B cell (primary cell): ENCODE results near the gene LSM14A. TPM values are rescaled to one million over a fixed set of nuclear protein-coding genes. Genes with fewer than 3 reads are reported as not detected.

Experiments
- ATAC-seq: fragments of 200-7000 bp; cut with Tn5 transposase; one replicate; pipeline ENCODE4 v1.10.0; 2021; ENCODE audit warnings: low read depth, mild to moderate bottlenecking, moderate number of reproducible peaks, moderate library complexity
- CTCF ChIA-PET: fragments of 350-600 bp; sonication (Branson Sonifier 250); formaldehyde crosslinking; loops from one replicate; lab custom pipeline; 2021; ENCODE audit warnings: antibody characterized with exemption, inconsistent platforms; lab: Charles Lee
- POLR2A ChIA-PET: fragments of 350-600 bp; sonication (Branson Sonifier 250); formaldehyde crosslinking; loops from one replicate; lab custom pipeline; 2021; ENCODE audit warnings: antibody characterized with exemption; lab: Charles Lee
- DNase-seq: peaks from one replicate; pipeline ENCODE4 v3.0.0; 2013
- H2AFZ ChIP-seq: 2 replicates; pipeline ENCODE4 v1.6.1; 2012; ENCODE audit warnings: mild to moderate bottlenecking, low read depth, low read length; ENCODE audit not compliant: insufficient read depth, poor library complexity, severe bottlenecking
- H3K27ac ChIP-seq, 2 donors: 1 replicate in 1 of 2; 2 replicates in 1 of 2; pipeline ENCODE4 v1.5.1; 2012 to 2013; ENCODE audit warnings: low read length in 2 of 2, mild to moderate bottlenecking in 2 of 2, moderate library complexity in 1 of 2
- H3K27me3 ChIP-seq, 4 experiments: fragments of 200-600 bp in 1 of 4; sonication (generic) in 1 of 4; replicated peaks in 1 of 4; 1 replicate in 2 of 4; 2 replicates in 2 of 4; pipeline versions ENCODE4 v1.6.1 to v1.7.0; 2013 to 2016; ENCODE audit warnings: low read length in 3 of 4, mild to moderate bottlenecking in 2 of 4, mixed read lengths in 1 of 4, moderate library complexity in 1 of 4; ENCODE audit not compliant: insufficient read depth in 4 of 4, control insufficient read depth in 3 of 4; ENCODE audit errors: control extremely low read depth in 1 of 4
- H3K36me3 ChIP-seq, 2 experiments: replicated peaks in 1 of 2; 1 replicate in 1 of 2; 2 replicates in 1 of 2; pipeline versions ENCODE4 v1.6.1 to v1.7.1; 2013; ENCODE audit warnings: low read length in 1 of 2; ENCODE audit not compliant: insufficient read depth in 2 of 2, control insufficient read depth in 1 of 2; ENCODE audit errors: control extremely low read depth in 1 of 2, extremely low read depth in 1 of 2
- H3K4me1 ChIP-seq, 2 donors: fragments of 200-600 bp in 1 of 2; sonication (generic) in 1 of 2; 1 replicate in 1 of 2; 2 replicates in 1 of 2; pipeline versions ENCODE4 v1.5.1 to v1.6.1; 2013 to 2017; ENCODE audit warnings: low read length in 2 of 2; ENCODE audit not compliant: control insufficient read depth in 2 of 2, insufficient read depth in 2 of 2
- H3K4me2 ChIP-seq: replicated peaks from 2 replicates; pipeline ENCODE3; 2012; ENCODE audit warnings: mild to moderate bottlenecking, low read depth, low read length; ENCODE audit not compliant: poor library complexity, severe bottlenecking
- H3K4me3 ChIP-seq, 5 experiments: fragments of 200-600 bp in 1 of 5; sonication (generic) in 1 of 5; 1 replicate in 3 of 5; 2 replicates in 2 of 5; pipeline versions ENCODE4 v1.5.1 to v1.7.0; 2011 to 2016; ENCODE audit warnings: low read length in 4 of 5, mild to moderate bottlenecking in 4 of 5, low read depth in 2 of 5, control low read depth in 1 of 5, moderate library complexity in 1 of 5; ENCODE audit not compliant: insufficient read depth in 1 of 5; ENCODE audit errors: control extremely low read depth in 1 of 5, extremely low read depth in 1 of 5
- H3K79me2 ChIP-seq: fragments of 200-600 bp; sonication (generic); one replicate; pipeline ENCODE4 v1.6.0; 2016; ENCODE audit warnings: low read length; ENCODE audit not compliant: control insufficient read depth, insufficient read depth
- H3K9ac ChIP-seq: fragments of 200-600 bp; sonication (generic); 2 replicates; pipeline ENCODE4 v1.6.1; 2017; ENCODE audit warnings: mild to moderate bottlenecking, low read length, moderate library complexity
- H3K9me3 ChIP-seq, 3 donors: one replicate each; pipeline versions ENCODE4 v1.6.1 to v1.7.1; 2013; ENCODE audit warnings: low read length in 2 of 3; ENCODE audit not compliant: control insufficient read depth in 2 of 3, insufficient read depth in 1 of 3; ENCODE audit errors: control extremely low read depth in 1 of 3
- H4K20me1 ChIP-seq: 2 replicates; pipeline ENCODE4 v1.6.0; 2012; ENCODE audit warnings: mild to moderate bottlenecking, low read length; ENCODE audit not compliant: insufficient read depth, control insufficient read depth, poor library complexity, severe bottlenecking
- H3K27ac Mint-ChIP-seq: one replicate; pipeline ENCODE4 v1.8.0; 2021; ENCODE audit warnings: mixed read lengths
- H3K27me3 Mint-ChIP-seq: one replicate; pipeline ENCODE4 v1.8.0; 2021; ENCODE audit warnings: mixed read lengths
- H3K4me1 Mint-ChIP-seq: one replicate; pipeline ENCODE4 v1.8.0; 2021; ENCODE audit warnings: mixed read lengths
- H3K4me3 Mint-ChIP-seq: one replicate; pipeline ENCODE4 v1.8.0; 2021; ENCODE audit warnings: mixed read lengths
- H3K9me3 Mint-ChIP-seq: one replicate; pipeline ENCODE4 v1.8.0; 2022; ENCODE audit warnings: mixed read lengths; ENCODE audit not compliant: insufficient read depth
- CTCF ChIP-seq: fragments of 200-600 bp; IDR thresholded peaks from one replicate; pipeline ENCODE4 v1.8.0; 2022; ENCODE audit warnings: antibody characterized with exemption, mild to moderate bottlenecking
- EZH2 ChIP-seq: IDR thresholded peaks from 2 replicates; pipeline ENCODE4 v1.6.1; 2012; ENCODE audit warnings: borderline replicate concordance, low read depth, mild to moderate bottlenecking, moderate library complexity, low read length; ENCODE audit not compliant: insufficient read depth, poor library complexity, severe bottlenecking
- WGBS: methylation state at CpG from one replicate; pipeline ENCODE4 v1.1.5; 2013; ENCODE audit warnings: missing lambda C conversion rate; ENCODE audit not compliant: insufficient coverage; 5-methylcytosine and 5-hydroxymethylcytosine counted together
- intact Hi-C: fragments of 100-400 bp; cut with micrococcal nuclease; formaldehyde crosslinking; loops from one replicate; pipeline ENCODE4 v1.10.0; 2022
- polyA plus RNA-seq: library from polyadenylated mRNA; depleted of rRNA; stranded (reverse); fragments of >200 nt; gene quantifications from 2 replicates; pipeline ENCODE4 v1.2.3, GENCODE V29; 2012
- total RNA-seq, 2 donors: library from RNA; stranded (reverse); fragments of 120-200 nt in 1 of 2; gene quantifications; 1 replicate in 1 of 2; 2 replicates in 1 of 2; pipeline versions ENCODE4 v1.2.3 to v1.2.4, GENCODE V29; 2013 to 2022

LSM14A gene
- total and polyA plus RNA-seq, 2 donors (not counting 1 experiment from before 2014, with no cell fraction given): 90.7 to 163 TPM

GRCh38 chr19:34255546-34255945, 83.2 kb downstream of the LSM14A start:
- TF ChIP-seq CTCF: no peak
- H3K27me3 ChIP-seq: no peaks in the 10 kb centered on the region
- Mint-ChIP-seq H3K27me3 (no peaks in the 10 kb centered on the region), H3K4me1 (peaks cover 38% of the 10 kb centered on the region), H3K9me3 (peaks cover 3% of the 10 kb centered on the region), H3K27ac (peak overlapping the region; percentile 89), H3K4me3 (peak overlapping the region; percentile 89)
- peak overlapping the region; percentile 6 to 78 for H3K27ac ChIP-seq
- peaks cover 64% of the 10 kb centered on the region for H3K79me2 ChIP-seq
- DNase-seq: no peak
- POLR2A ChIA-PET: interaction anchor here (0.6 to 1.5 kb wide), 3 partner anchors 14 to 81 kb away, joined by 4 to 6 read pairs (median 4); no protein-coding TSS in a partner anchor
- 86% methylated on average over 5 of the region's 9 CpGs for WGBS
- ATAC-seq: no peak
- intact Hi-C loops: loop anchor here (10.0 kb wide), 1 partner anchor 81 kb away; the partner anchor contains the start of gene LSM14A
- peaks cover 13 to 28% of the 10 kb centered on the region in 2 donors for H3K4me1 ChIP-seq
- H3K9me3 ChIP-seq: no peaks in the 10 kb centered on the region
- H4K20me1 ChIP-seq: peaks cover 13% of the 10 kb centered on the region
- H3K36me3 ChIP-seq: peaks cover 2 to 3% of the 10 kb centered on the region in 2 experiments
- H3K4me2 ChIP-seq: peak overlapping the region; percentile 87
- peak overlapping the region; percentile 70 for H2AFZ ChIP-seq
- peak overlapping the region; percentile 81 for H3K9ac ChIP-seq
- CTCF ChIA-PET: interaction anchor here (0.7 kb wide), 1 partner anchor 14 kb away, joined by 3 read pairs; no protein-coding TSS in a partner anchor
- H3K4me3 ChIP-seq: peak overlapping the region; percentile 49 to 93 (median 81)

- H3K27ac Mint-ChIP-seq: no peak overlapping the region
Measured at GRCh38 chr19:34256835-34257558, 84.7 kb downstream of the LSM14A start.

More at GRCh38 chr19:34256835-34257558, 84.7 kb downstream of the LSM14A start:
- CTCF ChIA-PET: interaction anchor here (0.7 to 1.2 kb wide), 2 partner anchors 13 to 33 kb away, joined by 4 to 5 read pairs; no protein-coding TSS in a partner anchor
- H3K4me2 ChIP-seq: peak overlapping the region; percentile 5
- peaks cover 23% of the 10 kb centered on the region for H4K20me1 ChIP-seq
- H3K9ac ChIP-seq: no peak overlapping the region
- H3K4me1 Mint-ChIP-seq: peaks cover 50% of the 10 kb centered on the region
- intact Hi-C loops: loop anchor here (10.0 kb wide), 1 partner anchor 82 kb away; the partner anchor contains the start of gene LSM14A
- ATAC-seq (no peak), DNase-seq (no peak)
- no peak overlapping the region for H2AFZ ChIP-seq
- H3K9me3 Mint-ChIP-seq: peaks cover 3% of the 10 kb centered on the region
- no peak overlapping the region for H3K4me3 ChIP-seq
- POLR2A ChIA-PET: interaction anchor here (0.8 to 1.5 kb wide), 2 partner anchors 13 to 75 kb away, joined by 4 to 8 read pairs; no protein-coding TSS in a partner anchor
- no peaks in the 10 kb centered on the region for H3K27me3 Mint-ChIP-seq
- H3K79me2 ChIP-seq: peaks cover 79% of the 10 kb centered on the region
- peaks cover 18 to 28% of the 10 kb centered on the region in 2 donors for H3K4me1 ChIP-seq
- H3K4me3 Mint-ChIP-seq: no peak overlapping the region
- no peaks in the 10 kb centered on the region for H3K9me3 ChIP-seq
- H3K36me3 ChIP-seq: peaks cover 2 to 3% of the 10 kb centered on the region in 2 experiments
- no peak overlapping the region for H3K27ac ChIP-seq
- no peaks in the 10 kb centered on the region for H3K27me3 ChIP-seq
- TF ChIP-seq CTCF (no peak), EZH2 (no peak)
- 100% methylated on average over 3 of the region's 5 CpGs for WGBS
